ENCODE data around the gene BARD1.

Gene BARD1

DNA sequence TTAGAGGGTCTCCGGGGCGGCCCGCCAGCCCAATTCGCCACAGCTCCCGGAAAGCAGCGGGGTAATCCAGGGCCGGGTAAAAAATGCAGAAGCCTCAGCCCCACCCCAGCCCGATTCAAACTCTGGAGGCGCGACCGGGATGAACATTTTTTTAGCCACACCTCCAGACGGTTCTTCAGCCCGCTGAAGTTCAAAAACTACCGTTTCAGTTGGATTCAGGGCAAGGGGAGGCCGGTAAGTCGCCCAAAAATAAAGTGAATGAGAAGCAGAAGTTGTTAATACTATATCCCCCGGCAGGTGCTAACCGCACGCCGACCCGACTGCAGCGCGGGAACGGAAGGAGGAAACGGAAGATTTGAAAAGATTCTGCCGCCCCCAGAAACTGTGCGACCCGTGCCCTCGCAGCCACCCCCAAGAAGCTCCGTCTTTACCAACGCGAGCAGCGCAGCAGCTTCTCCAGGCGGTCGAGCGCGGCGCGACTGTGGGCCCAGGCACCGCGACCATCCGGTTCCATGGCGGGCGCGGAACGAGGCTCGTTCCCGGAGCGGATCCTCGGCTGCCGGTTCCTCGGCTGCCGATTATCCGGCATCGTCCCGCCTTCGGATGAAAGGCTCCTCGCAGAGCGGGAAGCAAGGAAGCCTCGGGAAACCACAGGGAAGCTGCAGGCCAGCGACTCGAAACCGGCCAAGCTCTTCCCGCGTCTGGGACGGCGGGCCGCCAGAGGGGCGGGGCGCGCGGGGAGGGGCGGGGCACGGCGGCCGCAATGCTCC, at the start of gene BARD1:
Gene BARD1, minus strand, starts transcription at position 703 of the 770 bp plus-strand sequence. Its CDS starts 114 bp downstream, at position 589.
- H3K36me3 Mint-ChIP-seq (ENCODE audit: low read depth): peaks cover 12% of the 10 kb centered on the region
- peak within 1 kb of the TSS; percentile 96 for H3K27ac Mint-ChIP-seq

DNA sequence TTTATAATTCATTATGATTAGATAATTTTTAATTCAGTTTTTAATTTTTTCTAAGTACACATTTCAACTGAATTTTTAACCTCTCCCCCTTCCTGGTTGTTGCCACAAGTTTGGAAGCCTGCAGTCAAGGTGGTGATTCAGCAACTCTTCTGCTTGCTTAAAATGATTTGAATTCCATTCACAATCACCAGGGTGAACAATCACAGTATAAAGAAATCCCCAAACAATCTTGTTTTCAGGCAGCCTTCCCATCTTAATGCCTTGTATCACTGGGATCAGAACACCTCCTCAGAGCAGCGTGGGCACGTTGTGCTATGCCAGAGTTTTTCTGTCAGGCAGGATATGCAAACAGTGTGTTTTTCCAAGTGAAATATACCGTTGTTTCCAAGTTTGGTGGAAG, 46.7 kb upstream of the BARD1 start:
- H3K4me1 Mint-ChIP-seq (ENCODE audit: low read depth): no peaks in the 10 kb centered on the region
- H3K4me3 Mint-ChIP-seq: no peak overlapping the region
- peaks cover 4% of the 10 kb centered on the region for H3K27me3 Mint-ChIP-seq
- no peak overlapping the region for H3K27ac Mint-ChIP-seq
- H3K9me3 Mint-ChIP-seq: no peaks in the 10 kb centered on the region
- H3K36me3 Mint-ChIP-seq (ENCODE audit: low read depth): no peaks in the 10 kb centered on the region

More for the DNA sequence above, at the start of gene BARD1:
- peak within 1 kb of the TSS; percentile 95 for H3K4me3 Mint-ChIP-seq
- H3K27me3 Mint-ChIP-seq: peaks cover 11% of the 10 kb centered on the region
- H3K4me1 Mint-ChIP-seq (ENCODE audit: low read depth): peaks cover 30% of the 10 kb centered on the region
- no peaks in the 10 kb centered on the region for H3K9me3 Mint-ChIP-seq

DNA sequence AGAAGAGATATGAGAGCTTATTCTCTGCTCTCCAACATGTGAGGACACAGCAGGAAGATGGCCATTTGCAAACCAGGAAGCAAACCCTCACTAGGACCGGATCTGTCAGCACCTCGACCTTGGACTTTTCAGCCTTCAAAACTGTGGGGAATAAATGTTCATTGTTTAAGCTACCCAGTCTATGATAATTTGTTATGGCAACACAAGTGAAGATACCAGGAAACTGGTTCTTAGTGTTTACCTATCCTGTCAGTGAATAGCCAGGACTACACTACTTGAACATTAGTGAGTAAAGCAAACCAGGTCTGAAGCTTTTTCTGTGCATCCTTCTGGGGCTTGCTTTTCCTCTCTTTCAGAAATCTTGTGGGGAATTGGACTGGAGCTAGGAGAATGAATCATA, 44.4 kb upstream of the BARD1 start:
- Mint-ChIP-seq H3K27ac (no peak overlapping the region), H3K36me3 (ENCODE audit: low read depth) (no peaks in the 10 kb centered on the region), H3K4me1 (ENCODE audit: low read depth) (no peaks in the 10 kb centered on the region), H3K4me3 (no peak overlapping the region), H3K27me3 (peaks cover 3% of the 10 kb centered on the region), H3K9me3 (no peaks in the 10 kb centered on the region)

DNA sequence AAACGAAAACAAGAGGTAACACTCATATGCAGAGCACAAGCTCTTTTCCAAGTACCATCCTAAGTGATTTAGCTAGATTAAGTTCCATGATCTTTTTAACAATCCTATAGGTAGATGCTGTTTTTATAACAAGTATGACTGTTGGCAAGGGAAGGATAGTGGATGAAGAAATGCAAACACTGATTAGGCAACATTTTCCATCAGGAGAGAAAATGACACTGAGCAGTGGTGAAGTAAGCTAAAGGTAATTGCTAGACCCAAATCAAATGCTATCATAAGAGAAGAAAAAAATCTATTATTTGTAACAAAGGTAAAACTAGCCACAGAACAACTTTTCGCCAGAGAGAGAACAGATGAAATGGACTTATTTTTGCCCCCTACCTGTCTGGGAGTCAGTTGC, 34.3 kb upstream of the BARD1 start:
- Mint-ChIP-seq H3K4me3 (no peak overlapping the region), H3K27ac (no peak overlapping the region), H3K9me3 (no peaks in the 10 kb centered on the region), H3K36me3 (ENCODE audit: low read depth) (no peaks in the 10 kb centered on the region), H3K27me3 (no peaks in the 10 kb centered on the region), H3K4me1 (ENCODE audit: low read depth) (no peaks in the 10 kb centered on the region)

DNA sequence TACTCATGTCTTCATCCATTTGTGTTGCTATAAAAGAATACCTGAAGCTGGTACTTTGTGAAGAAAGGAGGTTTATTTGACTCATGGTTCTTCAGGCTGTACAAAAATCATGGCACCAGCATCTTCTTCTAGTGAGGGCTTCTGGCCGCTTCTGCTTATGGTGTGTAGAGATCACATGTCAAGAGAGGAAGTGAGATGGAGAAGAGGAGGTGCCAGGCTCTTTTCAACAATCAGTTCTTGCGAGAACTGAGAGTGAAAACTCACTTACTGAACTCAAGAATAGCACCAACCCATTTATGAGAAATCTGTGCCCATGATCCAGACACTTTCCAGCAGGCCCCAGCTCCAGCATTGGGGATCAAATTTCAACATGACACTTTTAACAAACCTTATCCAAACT, 30.0 kb upstream of the BARD1 start:
- no peak overlapping the region for H3K27ac Mint-ChIP-seq
- no peaks in the 10 kb centered on the region for H3K27me3 Mint-ChIP-seq
- H3K36me3 Mint-ChIP-seq (ENCODE audit: low read depth): no peaks in the 10 kb centered on the region
- H3K4me1 Mint-ChIP-seq (ENCODE audit: low read depth): no peaks in the 10 kb centered on the region
- H3K9me3 Mint-ChIP-seq: no peaks in the 10 kb centered on the region
- no peak overlapping the region for H3K4me3 Mint-ChIP-seq

DNA sequence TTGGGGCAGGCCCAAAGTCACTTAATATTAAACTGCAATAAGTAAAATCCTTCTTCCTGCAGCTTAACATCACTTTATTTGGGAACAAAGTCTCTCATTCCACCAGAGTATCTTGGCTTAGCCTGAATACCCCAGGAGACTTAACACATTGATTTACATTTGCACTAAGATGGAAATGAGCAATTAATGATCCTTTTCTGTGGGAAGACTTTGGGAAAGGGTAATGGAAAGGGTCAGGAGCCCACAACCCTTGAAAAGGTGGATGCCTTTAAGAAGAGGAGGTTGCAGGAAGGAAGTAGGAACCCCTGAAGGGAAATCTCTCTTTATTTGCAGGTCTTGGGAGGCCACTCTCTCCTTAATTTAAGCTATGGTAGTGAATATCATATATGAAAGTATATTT, 28.0 kb upstream of the BARD1 start:
- no peaks in the 10 kb centered on the region for H3K36me3 Mint-ChIP-seq (ENCODE audit: low read depth)
- no peaks in the 10 kb centered on the region for H3K9me3 Mint-ChIP-seq
- H3K4me3 Mint-ChIP-seq: no peak overlapping the region
- H3K4me1 Mint-ChIP-seq (ENCODE audit: low read depth): no peaks in the 10 kb centered on the region
- H3K27ac Mint-ChIP-seq: no peak overlapping the region
- H3K27me3 Mint-ChIP-seq: no peaks in the 10 kb centered on the region

DNA sequence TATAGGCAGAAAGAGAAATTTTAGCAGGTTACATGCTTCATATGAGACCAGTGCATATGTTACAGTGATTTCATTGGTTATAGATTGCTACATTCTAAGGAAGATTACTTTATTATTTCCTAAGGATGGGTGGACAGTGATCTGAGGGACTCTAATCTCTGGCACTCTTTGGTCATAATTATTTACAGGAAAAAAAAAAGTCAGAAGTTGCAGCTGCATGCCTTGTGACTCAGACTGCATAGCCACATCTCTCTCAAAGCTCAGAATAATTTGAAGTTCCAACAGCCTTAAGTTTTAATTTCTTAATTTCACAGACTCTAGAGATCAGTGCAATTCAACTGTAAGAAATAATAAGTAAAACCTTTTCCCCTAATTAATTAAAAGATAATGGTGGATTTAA, 27.1 kb upstream of the BARD1 start:
- H3K9me3 Mint-ChIP-seq: no peaks in the 10 kb centered on the region

DNA sequence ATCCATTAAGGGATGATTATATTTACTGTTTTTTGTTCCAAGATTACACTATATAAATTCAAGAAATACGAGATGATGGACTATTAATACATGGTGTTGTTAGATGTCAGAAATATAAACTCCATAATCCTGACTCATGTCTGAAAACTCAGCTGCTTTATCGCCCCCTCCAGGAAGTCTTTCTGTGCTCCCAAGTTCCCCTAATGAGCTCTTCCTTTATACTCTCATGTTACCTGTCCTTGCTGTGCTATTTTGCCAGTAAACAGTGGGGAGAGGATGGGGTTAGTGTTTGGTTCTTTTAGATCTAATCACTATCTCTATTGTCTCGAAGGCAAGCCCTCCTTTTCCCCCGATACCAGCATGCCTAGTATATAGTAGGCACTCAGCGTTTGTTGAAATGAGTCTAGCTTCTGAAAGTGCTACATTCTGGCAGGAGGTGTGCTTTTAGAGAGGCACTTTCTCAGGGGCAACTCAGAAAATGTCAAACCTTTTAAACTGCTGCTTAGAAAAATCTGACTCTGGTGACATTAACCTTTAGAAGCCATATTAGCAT, 21.4 kb upstream of the BARD1 start:
- Mint-ChIP-seq H3K27ac (no peak overlapping the region), H3K4me3 (no peak overlapping the region), H3K27me3 (peaks cover 4% of the 10 kb centered on the region), H3K36me3 (ENCODE audit: low read depth) (no peaks in the 10 kb centered on the region), H3K9me3 (no peaks in the 10 kb centered on the region), H3K4me1 (ENCODE audit: low read depth) (no peaks in the 10 kb centered on the region)

More for the DNA sequence above, 27.1 kb upstream of the BARD1 start:
- Mint-ChIP-seq H3K4me1 (ENCODE audit: low read depth) (no peaks in the 10 kb centered on the region), H3K4me3 (no peak overlapping the region), H3K27ac (no peak overlapping the region), H3K27me3 (no peaks in the 10 kb centered on the region), H3K36me3 (ENCODE audit: low read depth) (no peaks in the 10 kb centered on the region)

DNA sequence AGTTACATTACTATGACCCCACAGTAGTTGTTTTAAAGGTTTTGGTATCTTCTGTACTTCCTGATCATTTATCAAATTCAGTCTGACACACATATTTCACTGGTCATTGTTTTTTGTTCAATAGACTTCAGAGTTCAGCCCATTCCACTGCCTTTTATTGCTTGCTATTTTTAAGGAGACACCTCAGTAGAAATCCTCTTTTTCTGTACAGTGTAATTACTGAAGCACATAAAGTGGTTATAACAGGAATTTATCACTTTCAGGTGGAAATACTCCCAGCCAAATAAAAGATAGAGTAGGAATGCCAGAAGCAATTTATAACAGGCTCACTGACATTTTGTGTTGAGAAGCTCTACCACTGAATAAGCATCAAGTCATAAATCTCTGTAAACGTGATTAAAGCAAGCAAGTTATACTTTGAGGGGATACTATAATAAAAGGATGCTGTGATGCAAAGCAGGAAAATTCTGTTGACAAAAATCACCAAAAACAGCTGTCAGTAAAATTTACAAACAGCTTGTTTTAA, 6.6 kb upstream of the BARD1 start:
- H3K4me1 Mint-ChIP-seq (ENCODE audit: low read depth): peaks cover 1% of the 10 kb centered on the region
- H3K36me3 Mint-ChIP-seq (ENCODE audit: low read depth): no peaks in the 10 kb centered on the region
- H3K9me3 Mint-ChIP-seq: no peaks in the 10 kb centered on the region
- H3K4me3 Mint-ChIP-seq: no peak overlapping the region
- peaks cover 22% of the 10 kb centered on the region for H3K27me3 Mint-ChIP-seq
- H3K27ac Mint-ChIP-seq: no peak overlapping the region

DNA sequence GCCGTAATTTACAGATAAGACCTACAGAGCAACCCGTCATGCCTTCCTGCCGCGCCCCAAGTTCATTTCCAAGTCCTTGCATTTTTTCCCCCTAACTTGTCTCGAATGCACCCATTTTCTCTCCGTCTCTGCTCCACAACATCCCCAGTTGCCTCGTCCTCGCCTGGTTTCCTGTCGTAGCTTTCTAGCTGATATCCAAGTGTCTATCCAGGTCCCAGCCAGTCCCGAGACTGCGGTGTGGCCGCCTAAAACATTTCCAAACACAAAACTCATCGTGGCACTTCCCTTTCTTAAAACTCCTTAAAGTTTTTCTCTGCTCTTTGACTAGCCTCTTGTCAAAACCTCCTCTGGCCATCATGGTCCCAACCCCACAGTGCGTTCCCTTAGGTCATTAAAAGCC, 1.2 kb upstream of the BARD1 start:
- H3K36me3 Mint-ChIP-seq (ENCODE audit: low read depth): peaks cover 6% of the 10 kb centered on the region
- H3K27ac Mint-ChIP-seq: peak overlapping the region; percentile 87
- peaks cover 11% of the 10 kb centered on the region for H3K27me3 Mint-ChIP-seq
- peaks cover 30% of the 10 kb centered on the region for H3K4me1 Mint-ChIP-seq (ENCODE audit: low read depth)
- H3K9me3 Mint-ChIP-seq: no peaks in the 10 kb centered on the region
- peak overlapping the region; percentile 95 for H3K4me3 Mint-ChIP-seq

DNA sequence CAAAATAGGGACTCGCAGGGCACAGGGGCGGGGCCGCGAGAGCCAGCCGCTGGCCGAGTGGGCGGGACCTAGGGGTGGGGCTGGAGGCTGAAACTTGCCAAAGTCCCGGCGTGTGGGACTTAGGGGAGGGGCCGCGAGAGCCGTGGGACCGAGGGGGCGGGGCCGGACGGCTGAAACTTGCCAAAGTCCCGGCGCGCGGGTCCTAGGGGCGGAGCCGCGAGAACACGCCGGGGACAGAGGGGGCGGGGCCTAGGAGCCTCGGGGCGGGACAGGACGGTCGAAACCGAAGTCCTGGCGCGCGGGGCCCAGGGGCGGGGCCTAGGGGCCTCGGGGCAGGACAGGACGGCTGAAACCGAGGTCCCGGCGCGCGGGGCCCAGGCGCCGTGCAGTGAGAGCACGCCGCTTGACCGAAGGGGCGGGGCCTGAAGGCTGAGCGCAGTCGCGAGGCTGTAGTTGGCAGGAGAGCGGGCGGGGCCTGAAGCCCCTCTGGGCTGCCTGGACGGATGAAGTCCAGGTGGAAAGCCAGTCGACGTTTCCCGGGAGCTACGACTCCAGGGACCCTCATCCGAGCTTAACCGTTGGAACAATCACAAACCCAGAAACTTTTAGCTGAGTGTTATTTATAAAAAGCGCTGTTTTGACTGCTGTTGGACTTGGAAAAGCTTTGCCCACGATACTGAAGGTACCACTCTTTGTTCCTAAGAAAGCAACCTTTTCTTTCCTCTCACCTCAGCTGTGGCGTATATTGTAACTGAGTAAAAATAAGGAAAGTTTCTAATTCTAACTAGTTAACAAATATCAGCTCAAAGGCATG, 475 bp upstream of the BARD1 start:
- Mint-ChIP-seq H3K36me3 (ENCODE audit: low read depth) (peaks cover 8% of the 10 kb centered on the region), H3K4me1 (ENCODE audit: low read depth) (peaks cover 30% of the 10 kb centered on the region), H3K27ac (peak overlapping the region; percentile 85), H3K9me3 (no peaks in the 10 kb centered on the region), H3K27me3 (peaks cover 11% of the 10 kb centered on the region), H3K4me3 (peak overlapping the region; percentile 95)

DNA sequence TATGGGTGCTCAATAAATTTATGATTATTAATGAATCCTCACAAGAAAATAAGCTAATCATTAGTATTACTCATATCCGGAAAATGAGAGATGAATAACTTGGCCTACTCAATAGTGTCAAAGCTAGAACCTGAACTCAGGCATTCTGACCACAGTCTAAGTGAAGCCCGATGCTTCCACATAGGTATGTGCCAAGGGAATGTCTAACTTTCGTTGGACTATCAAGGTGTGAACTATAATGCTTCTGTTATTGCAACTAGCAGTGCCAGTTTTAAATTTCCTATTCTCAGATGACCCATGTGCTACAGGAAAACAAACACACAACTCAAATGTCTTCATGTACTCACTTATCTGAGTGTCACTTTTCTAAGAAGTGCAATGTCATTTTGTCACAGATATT, 1.8 kb downstream of the BARD1 start:
- Mint-ChIP-seq H3K27me3 (peaks cover 11% of the 10 kb centered on the region), H3K9me3 (no peaks in the 10 kb centered on the region), H3K27ac (no peak overlapping the region), H3K4me3 (peak overlapping the region; percentile 95), H3K4me1 (ENCODE audit: low read depth) (peaks cover 30% of the 10 kb centered on the region), H3K36me3 (ENCODE audit: low read depth) (peaks cover 19% of the 10 kb centered on the region)

DNA sequence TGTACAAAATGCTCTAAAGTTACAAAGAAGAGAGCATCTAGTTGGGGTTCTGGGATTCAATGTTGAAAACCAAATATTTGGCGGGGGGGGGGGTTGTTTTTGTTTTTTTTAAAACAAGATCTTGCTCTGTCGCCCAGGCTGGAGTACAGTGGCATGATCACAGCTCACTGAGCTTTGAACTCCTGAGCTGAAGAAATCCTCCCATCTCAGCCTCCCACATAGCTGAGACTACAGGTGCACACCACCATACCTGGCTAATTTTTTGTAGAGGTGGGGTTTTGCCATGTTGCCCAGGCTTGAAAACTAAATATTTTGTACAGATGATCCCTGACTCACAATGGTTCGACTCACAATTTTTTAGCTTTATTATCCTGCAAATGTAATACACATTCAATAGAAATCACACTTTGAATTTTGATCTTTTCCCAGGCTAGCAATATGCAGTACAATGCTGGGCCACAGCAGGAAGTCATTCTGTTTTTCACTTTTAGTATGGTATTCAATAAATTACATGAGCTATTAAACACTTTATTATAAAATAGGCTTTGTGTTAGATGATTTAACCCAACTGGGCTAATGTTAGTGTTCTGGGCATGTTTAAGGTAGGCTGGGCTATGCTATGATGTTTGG, 7.6 kb downstream of the BARD1 start:
- H3K36me3 Mint-ChIP-seq (ENCODE audit: low read depth): peaks cover 42% of the 10 kb centered on the region
- no peaks in the 10 kb centered on the region for H3K27me3 Mint-ChIP-seq
- no peaks in the 10 kb centered on the region for H3K9me3 Mint-ChIP-seq
- no peak overlapping the region for H3K27ac Mint-ChIP-seq
- H3K4me3 Mint-ChIP-seq: no peak overlapping the region
- peaks cover 21% of the 10 kb centered on the region for H3K4me1 Mint-ChIP-seq (ENCODE audit: low read depth)

DNA sequence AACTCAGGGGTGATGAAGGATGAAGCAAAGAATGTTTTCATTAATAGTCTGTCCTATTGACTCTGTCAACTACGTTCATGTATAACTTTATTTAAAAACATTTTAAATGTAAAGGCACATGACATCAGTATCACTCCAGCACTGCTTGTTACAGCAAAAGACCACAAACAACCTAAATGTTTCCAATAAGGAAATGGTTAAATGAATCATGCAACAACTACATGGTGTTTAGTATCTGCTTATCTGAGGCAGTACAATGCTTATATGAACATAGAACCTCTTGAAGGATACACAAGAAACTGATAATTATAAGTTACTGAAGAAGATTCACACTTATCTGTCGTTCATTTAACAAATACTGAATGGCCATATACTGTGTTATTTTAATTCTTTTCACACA, 8.4 kb downstream of the BARD1 start:
- Mint-ChIP-seq H3K4me1 (ENCODE audit: low read depth) (peaks cover 16% of the 10 kb centered on the region), H3K36me3 (ENCODE audit: low read depth) (peaks cover 45% of the 10 kb centered on the region), H3K4me3 (no peak overlapping the region)

DNA sequence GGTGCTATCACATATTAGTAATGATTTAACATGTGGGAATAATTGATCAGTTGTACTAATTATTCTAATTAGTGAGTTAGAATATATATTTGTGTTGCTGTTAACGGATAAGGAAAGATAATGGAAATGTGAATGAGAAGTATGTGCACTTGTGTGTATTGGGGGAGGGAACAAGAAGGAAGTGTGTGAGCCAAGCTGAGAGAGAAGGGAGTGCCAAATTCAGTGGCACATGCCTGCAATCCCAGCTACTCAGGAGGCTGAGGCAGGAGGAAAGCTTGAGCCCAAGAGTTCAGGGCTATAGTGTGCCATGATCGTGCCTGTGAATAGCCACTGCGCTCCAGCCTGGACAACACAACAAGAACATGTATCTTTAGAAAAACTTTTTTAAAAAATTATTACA, 9.3 kb downstream of the BARD1 start:
- no peaks in the 10 kb centered on the region for H3K9me3 Mint-ChIP-seq
- no peaks in the 10 kb centered on the region for H3K27me3 Mint-ChIP-seq
- H3K36me3 Mint-ChIP-seq (ENCODE audit: low read depth): peaks cover 49% of the 10 kb centered on the region
- H3K27ac Mint-ChIP-seq: no peak overlapping the region
- H3K4me3 Mint-ChIP-seq: no peak overlapping the region
- peaks cover 12% of the 10 kb centered on the region for H3K4me1 Mint-ChIP-seq (ENCODE audit: low read depth)

More for the DNA sequence above, 8.4 kb downstream of the BARD1 start:
- Mint-ChIP-seq H3K27me3 (no peaks in the 10 kb centered on the region), H3K27ac (no peak overlapping the region), H3K9me3 (no peaks in the 10 kb centered on the region)

Data from stimulated activated naive CD8-positive, alpha-beta T cell treated with anti-CD3 and anti-CD28 coated beads, Interleukin-15, Interleukin-2, amounts not matched to agents 100 ng/mL and 50 ng/mL, for 24 hours (primary cell).